Measurements from ENCODE around the gene SHISAL1. TPM values are rescaled to one million over a fixed set of nuclear protein-coding genes. Genes with fewer than 3 reads are reported as not detected.

SHISAL1 gene
- total and polyA plus RNA-seq, 2 experiments from 2014 or later, result 0.58 to 2.2 TPM

GRCh38 chr22:44261861-44262595, 50.7 kb downstream of the SHISAL1 start:
- DNase-seq, result no peak

GRCh38 chr22:44261164-44261860, 51.4 kb downstream of the SHISAL1 start:
- Histone ChIP-seq H3K9ac (no peak overlapping the region), H3K9me2 (ENCODE audit: insufficient read depth) (no peaks in the 10 kb centered on the region), H4K20me1 (ENCODE audit: insufficient read depth) (no peaks in the 10 kb centered on the region), H3K27me3 (replicated peaks; ENCODE audit: insufficient read depth) (no peaks in the 10 kb centered on the region), H3K79me2 (ENCODE audit: insufficient read depth) (no peaks in the 10 kb centered on the region), H3K4me1 (ENCODE audit: insufficient read depth) (no peaks in the 10 kb centered on the region), H3K9me3 (ENCODE audit: low read depth) (no peaks in the 10 kb centered on the region), H3K4me3 (no peak overlapping the region), H3K27ac (no peak overlapping the region), H3F3A (ENCODE audit: insufficient read depth) (no peaks in the 10 kb centered on the region), H3K4me2 (ENCODE audit: unreplicated experiment) (no peak overlapping the region), H2AFZ (no peak overlapping the region), H3K36me3 (ENCODE audit: low read depth) (no peaks in the 10 kb centered on the region)
- DNase-seq, result no peak
- in situ Hi-C loops (cut with MboI), result no loop called here
- 81 to 86% methylated on average over 14 of the region's 14 CpGs for WGBS, 2 experiments (ENCODE audit: low coverage in 1 of 2, low lambda C conversion rate in 2 of 2, missing lambda C conversion rate in 2 of 2)
- no peak for TF ChIP-seq EZH2 (IDR thresholded peaks at IDR 0.05; ENCODE audit: insufficient read depth, poor library complexity, severe bottlenecking)
- TF ChIP-seq EZH2phosphoT487 (IDR thresholded peaks at IDR 0.05; ENCODE audit: insufficient read depth, low read depth), result no peak

More at GRCh38 chr22:44261861-44262595, 50.7 kb downstream of the SHISAL1 start:
- H3K27me3 ChIP-seq (replicated peaks; ENCODE audit: insufficient read depth), result no peaks in the 10 kb centered on the region
- TF ChIP-seq EZH2 (IDR thresholded peaks at IDR 0.05; ENCODE audit: insufficient read depth, poor library complexity, severe bottlenecking) (no peak), EZH2phosphoT487 (IDR thresholded peaks at IDR 0.05; ENCODE audit: insufficient read depth, low read depth) (no peak)
- no peak overlapping the region for H3K4me3 ChIP-seq
- 74 to 75% methylated on average over 12 of the region's 12 CpGs for WGBS, 2 experiments (ENCODE audit: low coverage in 1 of 2, low lambda C conversion rate in 2 of 2, missing lambda C conversion rate in 2 of 2)
- in situ Hi-C loops (cut with MboI), result no loop called here
- no peak overlapping the region for H3K4me2 ChIP-seq (ENCODE audit: unreplicated experiment)
- H3K9me3 ChIP-seq (ENCODE audit: low read depth), result no peaks in the 10 kb centered on the region
- no peak overlapping the region for H2AFZ ChIP-seq
- H3K27ac ChIP-seq, result no peak overlapping the region
- H4K20me1 ChIP-seq (ENCODE audit: insufficient read depth), result no peaks in the 10 kb centered on the region
- no peaks in the 10 kb centered on the region for H3K79me2 ChIP-seq (ENCODE audit: insufficient read depth)
- H3K9me2 ChIP-seq (ENCODE audit: insufficient read depth), result no peaks in the 10 kb centered on the region
- no peaks in the 10 kb centered on the region for H3K4me1 ChIP-seq (ENCODE audit: insufficient read depth)
- H3K36me3 ChIP-seq (ENCODE audit: low read depth), result no peaks in the 10 kb centered on the region
- H3K9ac ChIP-seq, result no peak overlapping the region
- H3F3A ChIP-seq (ENCODE audit: insufficient read depth), result no peaks in the 10 kb centered on the region

DNA sequence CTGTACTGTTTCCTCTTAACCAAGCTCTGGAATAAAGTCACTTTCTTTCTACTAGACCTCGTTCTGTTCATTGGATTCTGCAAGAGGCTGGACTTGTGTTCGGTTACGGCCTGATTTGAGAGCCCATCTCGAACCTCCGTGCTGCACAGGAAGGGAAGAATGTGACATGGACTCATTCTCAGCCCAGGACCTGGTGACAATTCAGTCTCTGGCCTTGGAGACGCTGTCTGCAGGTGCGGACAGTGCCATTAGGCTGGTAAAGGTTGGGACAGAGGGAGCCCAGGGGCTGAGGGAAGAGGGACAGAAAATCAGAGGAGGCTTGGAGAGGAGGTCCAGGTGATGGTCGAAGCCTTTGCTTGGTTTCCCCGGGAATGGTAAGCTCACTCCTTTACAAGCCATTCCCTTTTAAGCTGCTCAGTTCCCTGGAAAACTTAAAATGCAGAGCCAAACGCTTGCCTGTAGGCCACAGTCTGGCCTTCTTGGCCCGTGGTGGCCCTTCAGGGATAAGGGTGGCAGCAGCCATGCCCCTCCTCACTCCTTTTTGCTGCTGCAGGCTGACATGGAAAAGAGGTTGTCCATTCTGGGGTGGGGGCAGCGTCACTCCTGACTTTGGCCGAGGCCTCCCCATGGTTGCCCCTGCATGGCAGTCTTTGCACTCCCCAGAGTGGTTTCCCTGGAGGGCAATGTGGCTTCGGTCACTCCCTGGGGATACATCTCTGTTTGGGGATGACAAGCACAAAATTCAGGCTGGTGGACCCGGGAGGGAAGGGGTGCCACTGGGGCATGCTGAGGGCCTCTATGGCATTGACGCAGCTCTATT, 52.3 kb downstream of the SHISAL1 start:
- H3K9ac ChIP-seq, result no peak overlapping the region
- no peaks in the 10 kb centered on the region for H3K4me1 ChIP-seq (ENCODE audit: insufficient read depth)
- in situ Hi-C loops (cut with MboI), result no loop called here
- H3K4me3 ChIP-seq, result no peak overlapping the region
- no peaks in the 10 kb centered on the region for H3K27me3 ChIP-seq (replicated peaks; ENCODE audit: insufficient read depth)
- H3K4me2 ChIP-seq (ENCODE audit: unreplicated experiment), result no peak overlapping the region
- H3K9me3 ChIP-seq (ENCODE audit: low read depth), result no peaks in the 10 kb centered on the region
- no peak for TF ChIP-seq EZH2 (IDR thresholded peaks at IDR 0.05; ENCODE audit: insufficient read depth, poor library complexity, severe bottlenecking)
- TF ChIP-seq EZH2phosphoT487 (IDR thresholded peaks at IDR 0.05; ENCODE audit: insufficient read depth, low read depth), result no peak
- no peaks in the 10 kb centered on the region for H4K20me1 ChIP-seq (ENCODE audit: insufficient read depth)
- no peaks in the 10 kb centered on the region for H3K36me3 ChIP-seq (ENCODE audit: low read depth)
- H3K27ac ChIP-seq, result no peak overlapping the region
- no peaks in the 10 kb centered on the region for H3K79me2 ChIP-seq (ENCODE audit: insufficient read depth)
- H3K9me2 ChIP-seq (ENCODE audit: insufficient read depth), result no peaks in the 10 kb centered on the region
- no peak overlapping the region for H2AFZ ChIP-seq
- WGBS, 2 experiments (ENCODE audit: low coverage in 1 of 2, low lambda C conversion rate in 2 of 2, missing lambda C conversion rate in 2 of 2), result 84 to 86% methylated on average over 16 of the region's 16 CpGs
- no peak for DNase-seq
- no peaks in the 10 kb centered on the region for H3F3A ChIP-seq (ENCODE audit: insufficient read depth)
